Esophagus squamous epithelium (tissue), 4 donors: ENCODE results near the gene GLYATL1B.

Experiments used
- POLR2A ChIP-seq, 4 donors: fragments of 450-650 bp; IDR thresholded peaks; one replicate each; pipeline ENCODE4 v1.6.1; 2017; ENCODE audit warnings: antibody characterized with exemption in 4 of 4, mild to moderate bottlenecking in 4 of 4, moderate library complexity in 3 of 4
- TF ChIP-seq, protein P1 (sequence below), 6 experiments: fragments of 450-650 bp in 4 of 6; fragments of 200-600 bp in 2 of 6; sonication (generic) in 2 of 6; IDR thresholded peaks; one replicate each; pipeline ENCODE4 v1.5.1; 2016 to 2019; ENCODE audit warnings: antibody characterized with exemption in 6 of 6, mild to moderate bottlenecking in 4 of 6, moderate library complexity in 4 of 6

DNA sequence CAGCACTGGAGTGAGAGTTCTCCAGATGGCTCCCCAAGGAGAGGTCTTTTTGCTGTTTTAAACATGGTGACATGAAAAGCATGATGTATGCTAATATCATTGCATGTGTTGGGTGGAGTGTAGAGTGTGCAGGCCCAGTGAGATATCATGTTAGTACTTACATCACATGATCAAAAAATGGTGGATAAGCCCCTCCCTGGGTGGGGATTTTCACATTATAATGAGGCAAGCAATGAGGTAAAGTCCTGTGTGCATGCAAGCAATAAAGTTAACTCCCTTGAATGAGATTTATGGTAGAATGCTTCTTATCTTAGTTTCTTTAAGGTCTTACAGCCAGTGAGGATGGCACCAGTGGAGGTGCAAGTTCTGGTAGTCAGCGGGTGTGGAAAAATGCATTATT lies 29.4 kb downstream of the GLYATL1B start:
- TF ChIP-seq, protein P1, sequence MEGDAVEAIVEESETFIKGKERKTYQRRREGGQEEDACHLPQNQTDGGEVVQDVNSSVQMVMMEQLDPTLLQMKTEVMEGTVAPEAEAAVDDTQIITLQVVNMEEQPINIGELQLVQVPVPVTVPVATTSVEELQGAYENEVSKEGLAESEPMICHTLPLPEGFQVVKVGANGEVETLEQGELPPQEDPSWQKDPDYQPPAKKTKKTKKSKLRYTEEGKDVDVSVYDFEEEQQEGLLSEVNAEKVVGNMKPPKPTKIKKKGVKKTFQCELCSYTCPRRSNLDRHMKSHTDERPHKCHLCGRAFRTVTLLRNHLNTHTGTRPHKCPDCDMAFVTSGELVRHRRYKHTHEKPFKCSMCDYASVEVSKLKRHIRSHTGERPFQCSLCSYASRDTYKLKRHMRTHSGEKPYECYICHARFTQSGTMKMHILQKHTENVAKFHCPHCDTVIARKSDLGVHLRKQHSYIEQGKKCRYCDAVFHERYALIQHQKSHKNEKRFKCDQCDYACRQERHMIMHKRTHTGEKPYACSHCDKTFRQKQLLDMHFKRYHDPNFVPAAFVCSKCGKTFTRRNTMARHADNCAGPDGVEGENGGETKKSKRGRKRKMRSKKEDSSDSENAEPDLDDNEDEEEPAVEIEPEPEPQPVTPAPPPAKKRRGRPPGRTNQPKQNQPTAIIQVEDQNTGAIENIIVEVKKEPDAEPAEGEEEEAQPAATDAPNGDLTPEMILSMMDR (IDR thresholded peaks at IDR 0.05): no peak
- no peak for TF ChIP-seq POLR2A (IDR thresholded peaks at IDR 0.05)
